K562 (cell line): ENCODE data around the gene SCLT1. TPM values are rescaled to one million over a fixed set of nuclear protein-coding genes. Genes with fewer than 3 reads are reported as not detected.

ENCODE experiments used
- ATAC-seq: fragments of 200-7000 bp; cut with Tn5 transposase; 3 replicates; pipeline ENCODE4 v1.9.1; 2020; ENCODE audit warnings: moderate library complexity
- BruUV-seq: library from RNA; stranded (reverse); fragments of 400-500 nt; replicated peaks from 2 replicates; lab custom pipeline; 2021; lab: Mats Ljungman, UMichigan
- CTCF ChIA-PET: fragments of 300-600 bp; formaldehyde crosslinking; extraction: SDS; loops from one replicate; lab custom pipeline; 2021; ENCODE audit warnings: low intra/inter-chr PET ratio; lab: Yijun Ruan, JAX
- POLR2A ChIA-PET: fragments of 300-600, 350-650 bp; sonication (Branson Sonifier 250); formaldehyde crosslinking; extraction: SDS; loops from one replicate; lab custom pipeline; 2021; ENCODE audit warnings: antibody characterized with exemption, inconsistent platforms; lab: Yijun Ruan, JAX
- DNase-seq, 4 experiments: peaks; one replicate each; pipeline versions ENCODE4 v3.0.0 to v3.0.0-alpha.2; 2011 to 2018; ENCODE audit warnings: low spot score in 3 of 4, mixed read lengths in 3 of 4; ENCODE audit errors: extremely low read depth in 1 of 4
- FAIRE-seq: peaks from 2 replicates; lab custom pipeline; 2011; peaks lifted over from hg19 to GRCh38; lab: Jason Lieb, UNC
- H2AFZ ChIP-seq: 2 replicates; pipeline ENCODE4 v1.6.0; 2011; ENCODE audit warnings: low read depth, low read length, control low read depth, inconsistent platforms
- H3K27ac ChIP-seq: fragments of 200-600 bp; 3 replicates; pipeline ENCODE4 v1.8.0; 2011; ENCODE audit warnings: low read depth, mild to moderate bottlenecking, control low read depth, inconsistent platforms, low read length, moderate library complexity, mixed read lengths; ENCODE audit errors: extremely low read depth
- H3K27me3 ChIP-seq, 2 experiments: fragments of 300-600 bp in 1 of 2; 2 replicates in 1 of 2; 3 replicates in 1 of 2; pipeline versions ENCODE4 v1.6.0 to v1.8.0; 2011; ENCODE audit warnings: inconsistent platforms in 2 of 2, low read length in 2 of 2, mild to moderate bottlenecking in 1 of 2, mixed read lengths in 1 of 2, moderate library complexity in 1 of 2; ENCODE audit not compliant: control insufficient read depth in 2 of 2, insufficient read depth in 2 of 2
- H3K36me3 ChIP-seq: fragments of 300-600 bp; 3 replicates; pipeline ENCODE4 v1.8.0; 2011; ENCODE audit warnings: mild to moderate bottlenecking, low read length, inconsistent platforms; ENCODE audit not compliant: control insufficient read depth, insufficient read depth
- H3K4me1 ChIP-seq, 2 experiments: fragments of 200-600 bp in 1 of 2; replicated peaks in 1 of 2; 2 replicates in 1 of 2; 3 replicates in 1 of 2; pipeline versions ENCODE4 v1.5.1 to v1.8.0; 2011; ENCODE audit warnings: inconsistent platforms in 2 of 2, low read length in 2 of 2, mild to moderate bottlenecking in 1 of 2, mixed read lengths in 1 of 2, moderate library complexity in 1 of 2; ENCODE audit not compliant: control insufficient read depth in 2 of 2, insufficient read depth in 2 of 2
- H3K4me2 ChIP-seq: 2 replicates; pipeline ENCODE4 v1.6.1; 2011; ENCODE audit warnings: low read length, control low read depth, inconsistent platforms, mixed read lengths; ENCODE audit not compliant: insufficient read depth
- H3K4me3 ChIP-seq: fragments of 200-600 bp; sonication (generic), shearing (Covaris generic); 2 replicates; pipeline ENCODE4 v1.5.1; 2016; ENCODE audit warnings: control low read depth, inconsistent platforms
- H3K79me2 ChIP-seq: fragments of 200-600 bp; 3 replicates; pipeline ENCODE4 v1.8.0; 2011; ENCODE audit warnings: low read length, inconsistent platforms; ENCODE audit not compliant: control insufficient read depth, insufficient read depth
- H3K9ac ChIP-seq, 2 experiments: 2 replicates each; pipeline versions ENCODE4 v1.6.0 to v1.6.1; 2011; ENCODE audit warnings: low read depth in 2 of 2, low read length in 2 of 2, control low read depth in 1 of 2, inconsistent platforms in 1 of 2, mild to moderate bottlenecking in 1 of 2, mixed read lengths in 1 of 2; ENCODE audit not compliant: insufficient read depth in 1 of 2
- H3K9me1 ChIP-seq: one replicate; pipeline ENCODE4 v1.6.0; 2011; ENCODE audit warnings: inconsistent platforms, mild to moderate bottlenecking, low read length, moderate library complexity; ENCODE audit not compliant: control insufficient read depth, insufficient read depth
- H3K9me3 ChIP-seq: replicated peaks from 2 replicates; pipeline ENCODE4 v1.5.1; 2011; ENCODE audit warnings: low read depth, low read length, inconsistent platforms; ENCODE audit not compliant: control insufficient read depth, insufficient read depth
- H4K20me1 ChIP-seq: replicated peaks from 2 replicates; pipeline ENCODE4 v1.6.1; 2011; ENCODE audit warnings: low read length, inconsistent platforms, mixed read lengths; ENCODE audit not compliant: control insufficient read depth, insufficient read depth
- ARNT ChIP-seq, 2 experiments: fragments of 450-650 bp; IDR thresholded peaks; 2 replicates each; pipeline ENCODE4 v1.6.1; 2016; ENCODE audit warnings: mild to moderate bottlenecking in 1 of 2
- CEBPB ChIP-seq: fragments of 450-650 bp; IDR thresholded peaks from 2 replicates; pipeline ENCODE4 v1.6.1; 2016; ENCODE audit warnings: missing genetic modification characterization, missing compliant biosample characterization
- E2F3 ChIP-seq: fragments of 250-450 bp; sonication (Bioruptor Pico); IDR thresholded peaks from 2 replicates; pipeline ENCODE4 v1.4.0; 2020; ENCODE audit warnings: mild to moderate bottlenecking
- ETS2 ChIP-seq: IDR thresholded peaks from 2 replicates; pipeline ENCODE4 v1.6.1; 2016; ENCODE audit warnings: borderline replicate concordance, missing genetic modification characterization, mild to moderate bottlenecking, moderate library complexity, missing compliant biosample characterization; ENCODE audit not compliant: poor library complexity, severe bottlenecking
- HOMEZ ChIP-seq: fragments of 250-450 bp; sonication (Bioruptor Pico); IDR thresholded peaks from 2 replicates; pipeline ENCODE4 v1.4.0; 2020; ENCODE audit warnings: mild to moderate bottlenecking, moderate library complexity
- NRF1 ChIP-seq, 2 experiments: fragments of 450-650 bp; IDR thresholded peaks in 1 of 2; conservative IDR thresholded peaks in 1 of 2; 2 replicates each; pipeline ENCODE4 v1.6.1; 2014; ENCODE audit warnings: mild to moderate bottlenecking in 2 of 2
- PTBP1 ChIP-seq: fragments of 200-400 bp; formaldehyde crosslinking; IDR thresholded peaks from 2 replicates; pipeline ENCODE4 v1.6.1; 2017; ENCODE audit warnings: low read depth, low read length
- ZMIZ1 ChIP-seq, 2 experiments: fragments of 150-350 bp in 1 of 2; IDR thresholded peaks; 2 replicates each; pipeline ENCODE4 v1.6.1; 2012 to 2016; ENCODE audit warnings: low read depth in 2 of 2, low read length in 2 of 2, mild to moderate bottlenecking in 1 of 2, moderate library complexity in 1 of 2
- ZNF695 ChIP-seq: fragments of 450-650 bp; formaldehyde crosslinking; IDR thresholded peaks from 2 replicates; pipeline ENCODE4 v1.4.0; 2020; ENCODE audit warnings: mild to moderate bottlenecking, moderate library complexity
- WGBS: fragments of 100-300 bp; shearing (Covaris generic); methylation state at CpG from one replicate; pipeline ENCODE4 v1.1.6; 2016; ENCODE audit warnings: low coverage, mixed read lengths; ENCODE audit not compliant: insufficient coverage; ENCODE audit errors: missing lambda C conversion rate; 5-methylcytosine and 5-hydroxymethylcytosine counted together
- in situ Hi-C: fragments of 300-500 bp; cut with MboI; formaldehyde crosslinking; loops from 4 replicates; pipeline ENCODE4 v1.15.0; 2018; ENCODE audit warnings: inconsistent platforms, mixed read lengths
- intact Hi-C: fragments of 100-400 bp; cut with micrococcal nuclease; formaldehyde crosslinking; loops from 2 replicates; pipeline ENCODE4 v1.14.2; 2022
- polyA plus RNA-seq, 8 experiments: library from polyadenylated mRNA; depleted of rRNA in 4 of 8; stranded (reverse) in 5 of 8; unstranded in 3 of 8; fragments of >200 nt; fragmentation: Nextera tagmentation in 2 of 8; fragmentation: Illumina TruSeq in 1 of 8; extraction: Ambion mirVana in 2 of 8; extraction: Trizol in 1 of 8; gene quantifications; 2 replicates each; pipeline versions ENCODE4 v1.2.1 to v1.2.3, GENCODE V29; 2011 to 2014; ENCODE audit warnings: inconsistent platforms in 1 of 8, missing spikeins in 1 of 8
- total RNA-seq, 7 experiments: library from RNA; depleted of rRNA in 6 of 7; stranded (reverse); fragments of >200 nt in 6 of 7; fragmentation: Illumina TruSeq in 2 of 7; extraction: Trizol in 2 of 7; gene quantifications; 2 replicates each; pipeline versions ENCODE4 v1.2.1 to v1.2.3, GENCODE V29; 2011 to 2021; ENCODE audit warnings: low replicate concordance in 1 of 7
- TF ChIP-seq, protein P1 (sequence below): fragments of 450-650 bp; IDR thresholded peaks from 2 replicates; pipeline ENCODE4 v1.6.1; 2016; ENCODE audit warnings: antibody characterized with exemption
- TF ChIP-seq, protein P2 (sequence below): fragments of 450-650 bp; formaldehyde crosslinking; IDR thresholded peaks from 2 replicates; pipeline ENCODE4 v1.4.0; 2020; ENCODE audit warnings: mild to moderate bottlenecking
- TF ChIP-seq, protein P3 (sequence below): sonication (generic); formaldehyde crosslinking; IDR thresholded peaks from 2 replicates; pipeline ENCODE4 v1.8.0; 2022; ENCODE audit warnings: mild to moderate bottlenecking, missing genetic modification reagents

Gene SCLT1
- total and polyA plus RNA-seq, 9 of the 15 experiments (the other 6 are each of a cell fraction or from before 2014, with no cell fraction given) = 8.0 to 31.9 (median 24.2) TPM

DNA sequence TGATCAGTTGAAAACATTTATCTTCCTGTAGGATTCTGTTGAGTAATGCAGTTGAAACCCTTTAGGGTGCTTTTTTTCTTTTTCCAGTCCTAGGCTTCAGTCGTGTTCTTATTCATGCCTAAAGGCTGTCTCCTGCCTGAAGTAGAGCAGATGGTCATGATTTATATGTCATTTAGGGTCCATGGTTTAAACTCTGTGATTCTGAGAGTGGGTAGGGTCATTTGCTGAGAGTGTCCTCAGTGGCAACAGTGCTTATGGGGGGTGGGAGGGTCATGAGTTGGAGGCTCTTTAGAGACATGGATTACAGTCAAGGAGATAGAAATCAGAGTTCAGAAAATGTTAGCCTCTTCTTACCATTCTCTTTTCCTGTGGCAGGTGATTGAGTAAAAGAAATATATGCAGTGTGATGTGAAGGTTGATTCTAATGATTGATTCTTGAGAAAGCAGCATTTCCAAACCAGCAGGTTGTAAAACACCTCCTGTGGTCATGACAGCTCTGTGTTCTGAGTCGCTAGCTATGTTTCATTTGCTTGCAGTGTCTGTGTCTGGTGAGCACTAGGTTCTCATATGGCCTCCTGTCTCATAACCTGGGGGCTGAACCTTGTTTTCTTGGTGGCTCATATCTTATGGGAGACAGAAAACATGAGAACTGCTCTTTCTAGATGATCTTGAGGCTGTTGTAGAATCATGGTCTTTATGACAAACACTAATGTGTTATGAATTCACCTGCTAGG, 223.4 kb downstream of the SCLT1 start:
- H3K4me2 ChIP-seq = no peak overlapping the region
- in situ Hi-C loops (loop anchor here (5.0 to 25.0 kb wide), 2 partner anchors 298 to 683 kb away; no protein-coding TSS in a partner anchor), intact Hi-C loops (loop anchor here (10.0 kb wide), 3 partner anchors 225 to 485 kb away; partner anchors contain the start of genes C4orf33 and SCLT1)
- H3K9ac ChIP-seq = no peak overlapping the region
- H3K27me3 ChIP-seq = no peaks in the 10 kb centered on the region
- BruUV-seq = no TSS peak
- H3K9me3 ChIP-seq = no peaks in the 10 kb centered on the region
- H3K27ac ChIP-seq = no peak overlapping the region
- DNase-seq (no peak), FAIRE-seq (no peak), ATAC-seq (no peak)
- H3K36me3 ChIP-seq = peaks cover 90% of the 10 kb centered on the region
- no peak overlapping the region for H3K4me3 ChIP-seq
- H4K20me1 ChIP-seq = no peaks in the 10 kb centered on the region
- TF ChIP-seq NRF1 (conservative IDR thresholded peaks at IDR 0.05 in 1 of 2, IDR thresholded peaks at IDR 0.05 in 1 of 2) (no peak), ETS2 (tag) (no peak), CEBPB (tag) (no peak), ZMIZ1 (IDR thresholded peaks at IDR 0.05; ENCODE audit: low read depth in 2 of 2, low read length in 2 of 2) (no peak), E2F3 (CRISPR knock-in tag) (no peak), PTBP1 (no peak), ARNT (IDR thresholded peaks at IDR 0.05) (no peak), ZNF695 (CRISPR knock-in tag) (no peak), HOMEZ (CRISPR knock-in tag) (no peak)
- TF ChIP-seq, protein P1, sequence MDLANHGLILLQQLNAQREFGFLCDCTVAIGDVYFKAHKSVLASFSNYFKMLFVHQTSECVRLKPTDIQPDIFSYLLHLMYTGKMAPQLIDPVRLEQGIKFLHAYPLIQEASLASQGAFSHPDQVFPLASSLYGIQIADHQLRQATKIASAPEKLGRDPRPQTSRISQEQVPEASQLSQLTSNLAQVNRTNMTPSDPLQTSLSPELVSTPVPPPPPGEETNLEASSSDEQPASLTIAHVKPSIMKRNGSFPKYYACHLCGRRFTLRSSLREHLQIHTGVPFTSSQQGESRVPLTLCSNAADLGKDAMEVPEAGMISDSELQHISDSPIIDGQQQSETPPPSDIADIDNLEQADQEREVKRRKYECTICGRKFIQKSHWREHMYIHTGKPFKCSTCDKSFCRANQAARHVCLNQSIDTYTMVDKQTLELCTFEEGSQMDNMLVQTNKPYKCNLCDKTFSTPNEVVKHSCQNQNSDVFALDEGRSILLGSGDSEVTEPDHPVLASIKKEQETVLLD = no peak
- TF ChIP-seq, protein P2, sequence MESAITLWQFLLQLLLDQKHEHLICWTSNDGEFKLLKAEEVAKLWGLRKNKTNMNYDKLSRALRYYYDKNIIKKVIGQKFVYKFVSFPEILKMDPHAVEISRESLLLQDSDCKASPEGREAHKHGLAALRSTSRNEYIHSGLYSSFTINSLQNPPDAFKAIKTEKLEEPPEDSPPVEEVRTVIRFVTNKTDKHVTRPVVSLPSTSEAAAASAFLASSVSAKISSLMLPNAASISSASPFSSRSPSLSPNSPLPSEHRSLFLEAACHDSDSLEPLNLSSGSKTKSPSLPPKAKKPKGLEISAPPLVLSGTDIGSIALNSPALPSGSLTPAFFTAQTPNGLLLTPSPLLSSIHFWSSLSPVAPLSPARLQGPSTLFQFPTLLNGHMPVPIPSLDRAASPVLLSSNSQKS = no peak
- TF ChIP-seq, protein P3, sequence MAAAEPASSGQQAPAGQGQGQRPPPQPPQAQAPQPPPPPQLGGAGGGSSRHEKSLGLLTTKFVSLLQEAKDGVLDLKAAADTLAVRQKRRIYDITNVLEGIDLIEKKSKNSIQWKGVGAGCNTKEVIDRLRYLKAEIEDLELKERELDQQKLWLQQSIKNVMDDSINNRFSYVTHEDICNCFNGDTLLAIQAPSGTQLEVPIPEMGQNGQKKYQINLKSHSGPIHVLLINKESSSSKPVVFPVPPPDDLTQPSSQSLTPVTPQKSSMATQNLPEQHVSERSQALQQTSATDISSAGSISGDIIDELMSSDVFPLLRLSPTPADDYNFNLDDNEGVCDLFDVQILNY (CRISPR knock-in tag) = no peak
- H2AFZ ChIP-seq = no peak overlapping the region
- ChIA-PET CTCF (no interaction called here), POLR2A (no interaction called here)
- H3K79me2 ChIP-seq = peaks cover 3% of the 10 kb centered on the region; the same call in 1 of the 3 replicates
- H3K4me1 ChIP-seq = no peaks in the 10 kb centered on the region
- WGBS = 87% methylated on average over 2 of the region's 2 CpGs
- H3K9me1 ChIP-seq = no peaks in the 10 kb centered on the region
